ENCODE data around the gene CYP4F2. TPM values are rescaled to one million over a fixed set of nuclear protein-coding genes. Genes with fewer than 3 reads are reported as not detected.
"Not testable (repeated sequence)": the region's sequence is repeated elsewhere in the genome, so short reads cannot be mapped to it uniquely, and the experiment has no call there.

Gene CYP4F2
- total RNA-seq, 1 experiment from 2014 or later: not detected

DNA sequence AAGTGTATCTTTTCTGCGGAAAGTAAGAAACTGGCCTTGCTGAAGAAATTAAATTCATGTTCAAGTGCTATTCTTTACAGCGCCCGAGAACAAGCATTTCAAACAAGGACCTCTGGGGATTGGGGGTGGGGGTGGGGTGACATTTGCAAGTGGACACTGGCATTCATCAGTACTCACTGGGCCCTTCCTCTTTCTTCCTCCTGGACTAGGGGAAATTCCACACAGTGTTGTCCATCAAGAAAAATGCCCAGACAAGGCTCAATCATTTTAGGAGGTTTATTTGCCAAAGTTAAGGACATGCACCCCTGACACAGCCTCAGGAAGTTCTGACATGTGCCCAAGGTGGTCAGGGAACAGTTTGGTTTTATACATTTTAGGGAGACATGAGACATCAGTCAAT, 59.5 kb downstream of the CYP4F2 start:
- TF ChIP-seq, protein P1, sequence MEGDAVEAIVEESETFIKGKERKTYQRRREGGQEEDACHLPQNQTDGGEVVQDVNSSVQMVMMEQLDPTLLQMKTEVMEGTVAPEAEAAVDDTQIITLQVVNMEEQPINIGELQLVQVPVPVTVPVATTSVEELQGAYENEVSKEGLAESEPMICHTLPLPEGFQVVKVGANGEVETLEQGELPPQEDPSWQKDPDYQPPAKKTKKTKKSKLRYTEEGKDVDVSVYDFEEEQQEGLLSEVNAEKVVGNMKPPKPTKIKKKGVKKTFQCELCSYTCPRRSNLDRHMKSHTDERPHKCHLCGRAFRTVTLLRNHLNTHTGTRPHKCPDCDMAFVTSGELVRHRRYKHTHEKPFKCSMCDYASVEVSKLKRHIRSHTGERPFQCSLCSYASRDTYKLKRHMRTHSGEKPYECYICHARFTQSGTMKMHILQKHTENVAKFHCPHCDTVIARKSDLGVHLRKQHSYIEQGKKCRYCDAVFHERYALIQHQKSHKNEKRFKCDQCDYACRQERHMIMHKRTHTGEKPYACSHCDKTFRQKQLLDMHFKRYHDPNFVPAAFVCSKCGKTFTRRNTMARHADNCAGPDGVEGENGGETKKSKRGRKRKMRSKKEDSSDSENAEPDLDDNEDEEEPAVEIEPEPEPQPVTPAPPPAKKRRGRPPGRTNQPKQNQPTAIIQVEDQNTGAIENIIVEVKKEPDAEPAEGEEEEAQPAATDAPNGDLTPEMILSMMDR (IDR thresholded peaks at IDR 0.05; ENCODE audit: unreplicated experiment): no peak
- H3K36me3 Mint-ChIP-seq (ENCODE audit: insufficient read depth, unreplicated experiment): peaks cover 19% of the 10 kb centered on the region
- H3K27me3 Mint-ChIP-seq (ENCODE audit: unreplicated experiment): peaks cover 25% of the 10 kb centered on the region
- no peaks in the 10 kb centered on the region for H3K9me3 Mint-ChIP-seq (ENCODE audit: low read depth, unreplicated experiment)
- peaks cover 33% of the 10 kb centered on the region for H3K4me1 Mint-ChIP-seq (ENCODE audit: low read depth, unreplicated experiment)
- H3K27ac Mint-ChIP-seq (ENCODE audit: unreplicated experiment): no peak overlapping the region
- CTCF ChIA-PET: no interaction called here
- H3K4me3 Mint-ChIP-seq (ENCODE audit: low read depth, unreplicated experiment): peak overlapping the region; percentile 67
- intact Hi-C loops (cut with micrococcal nuclease; ENCODE audit: unreplicated experiment): loop anchor here (10.0 kb wide), 2 partner anchors 166 to 346 kb away; partner anchors contain the start of gene FAM32A
- no peak for DNase-seq
- BruUV-seq (replicated peaks): no TSS peak

DNA sequence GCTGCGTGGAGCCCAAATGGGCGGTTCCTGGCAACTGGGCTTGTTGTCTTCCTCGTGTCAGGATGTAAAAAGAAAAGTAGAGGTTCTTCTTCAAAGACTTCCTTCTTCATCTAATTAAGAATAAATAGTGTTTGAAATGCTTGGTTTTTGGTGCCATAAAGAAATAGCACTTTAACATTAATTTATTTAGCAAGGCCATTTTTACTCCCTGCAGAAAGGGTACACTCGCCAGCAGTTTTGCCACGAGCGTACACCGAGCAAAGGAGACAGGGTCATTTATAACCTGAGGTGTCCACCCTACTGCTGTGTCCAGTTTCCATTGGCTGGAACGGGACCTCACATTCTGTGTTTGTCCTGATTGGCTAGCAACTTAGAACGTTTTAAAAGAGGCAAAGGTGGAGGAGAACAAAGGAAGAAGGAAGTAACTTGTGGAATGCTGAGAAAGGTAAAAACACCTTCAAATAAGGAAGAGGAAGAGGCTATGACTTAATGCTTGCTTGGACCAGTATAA, 60.6 kb downstream of the CYP4F2 start:
- no peak overlapping the region for H3K27ac Mint-ChIP-seq (ENCODE audit: unreplicated experiment)
- CTCF ChIA-PET: interaction anchor here (1.2 kb wide), 1 partner anchor 26 kb away, joined by 4 read pairs; no protein-coding TSS in a partner anchor
- H3K4me3 Mint-ChIP-seq (ENCODE audit: low read depth, unreplicated experiment): peak overlapping the region; percentile 67
- DNase-seq: peak; percentile 65
- peaks cover 25% of the 10 kb centered on the region for H3K27me3 Mint-ChIP-seq (ENCODE audit: unreplicated experiment)
- peaks cover 33% of the 10 kb centered on the region for H3K4me1 Mint-ChIP-seq (ENCODE audit: low read depth, unreplicated experiment)
- peaks cover 15% of the 10 kb centered on the region for H3K36me3 Mint-ChIP-seq (ENCODE audit: insufficient read depth, unreplicated experiment)
- intact Hi-C loops (cut with micrococcal nuclease; ENCODE audit: unreplicated experiment): loop anchor here (10.0 kb wide), 2 partner anchors 168 to 348 kb away; partner anchors contain the start of gene FAM32A
- TF ChIP-seq, protein P1 (IDR thresholded peaks at IDR 0.05; ENCODE audit: unreplicated experiment): no peak
- BruUV-seq (replicated peaks): TSS peak; percentile 86
- no peaks in the 10 kb centered on the region for H3K9me3 Mint-ChIP-seq (ENCODE audit: low read depth, unreplicated experiment)

DNA sequence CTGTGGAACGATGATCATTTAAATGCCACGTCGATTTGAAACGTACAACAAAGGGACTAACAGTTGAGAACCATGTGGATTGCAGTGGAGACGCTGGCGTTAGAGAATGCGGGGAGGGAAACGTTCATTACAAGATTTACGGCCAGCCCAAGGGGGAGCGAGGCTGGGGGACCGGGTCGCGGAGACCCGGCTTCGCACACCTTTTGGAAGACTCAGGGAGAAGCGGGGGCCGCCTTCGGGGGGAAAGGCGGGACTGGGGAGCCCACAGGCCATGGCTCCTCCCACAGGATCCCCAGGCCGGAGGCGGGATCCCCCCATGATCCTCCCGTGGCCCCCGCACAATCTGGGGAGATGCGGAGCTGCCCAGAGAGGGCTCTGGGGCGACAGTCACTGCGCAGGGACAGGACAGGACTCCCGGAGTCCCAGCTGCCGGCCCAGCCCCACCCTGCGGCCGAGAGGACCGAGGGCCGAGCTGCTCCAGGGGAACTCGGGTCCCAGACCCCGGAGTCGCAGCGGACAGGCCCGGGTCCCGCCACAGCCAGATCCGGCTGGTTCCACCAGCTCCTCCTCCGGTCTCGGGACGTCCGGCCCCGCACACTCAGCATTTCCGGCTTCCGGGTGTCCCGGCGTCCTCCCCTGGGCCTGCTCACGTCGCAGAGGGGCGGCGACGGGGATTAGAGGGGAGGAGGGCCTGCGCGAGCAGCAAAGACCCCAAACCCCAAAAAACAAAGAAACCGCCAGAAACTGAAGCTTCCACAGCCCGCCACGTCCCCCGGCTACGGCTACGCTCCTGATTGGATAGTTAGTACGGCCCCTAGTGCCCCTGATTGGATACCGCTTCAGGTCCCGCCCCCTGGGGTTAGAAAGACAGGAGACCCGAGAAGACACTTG, 61.3 kb downstream of the CYP4F2 start:
- Mint-ChIP-seq H3K9me3 (ENCODE audit: low read depth, unreplicated experiment) (no peaks in the 10 kb centered on the region), H3K27ac (ENCODE audit: unreplicated experiment) (no peak overlapping the region), H3K36me3 (ENCODE audit: insufficient read depth, unreplicated experiment) (peaks cover 12% of the 10 kb centered on the region), H3K27me3 (ENCODE audit: unreplicated experiment) (peaks cover 25% of the 10 kb centered on the region), H3K4me3 (ENCODE audit: low read depth, unreplicated experiment) (peak overlapping the region; percentile 67), H3K4me1 (ENCODE audit: low read depth, unreplicated experiment) (peaks cover 33% of the 10 kb centered on the region)
- TF ChIP-seq, protein P1 (IDR thresholded peaks at IDR 0.05; ENCODE audit: unreplicated experiment): no peak
- intact Hi-C loops (cut with micrococcal nuclease; ENCODE audit: unreplicated experiment): loop anchor here (10.0 kb wide), 2 partner anchors 168 to 348 kb away; partner anchors contain the start of gene FAM32A
- CTCF ChIA-PET: interaction anchor here (1.2 kb wide), 1 partner anchor 25 kb away, joined by 4 read pairs; no protein-coding TSS in a partner anchor
- DNase-seq: peak; percentile 90
- BruUV-seq (replicated peaks): no TSS peak

DNA sequence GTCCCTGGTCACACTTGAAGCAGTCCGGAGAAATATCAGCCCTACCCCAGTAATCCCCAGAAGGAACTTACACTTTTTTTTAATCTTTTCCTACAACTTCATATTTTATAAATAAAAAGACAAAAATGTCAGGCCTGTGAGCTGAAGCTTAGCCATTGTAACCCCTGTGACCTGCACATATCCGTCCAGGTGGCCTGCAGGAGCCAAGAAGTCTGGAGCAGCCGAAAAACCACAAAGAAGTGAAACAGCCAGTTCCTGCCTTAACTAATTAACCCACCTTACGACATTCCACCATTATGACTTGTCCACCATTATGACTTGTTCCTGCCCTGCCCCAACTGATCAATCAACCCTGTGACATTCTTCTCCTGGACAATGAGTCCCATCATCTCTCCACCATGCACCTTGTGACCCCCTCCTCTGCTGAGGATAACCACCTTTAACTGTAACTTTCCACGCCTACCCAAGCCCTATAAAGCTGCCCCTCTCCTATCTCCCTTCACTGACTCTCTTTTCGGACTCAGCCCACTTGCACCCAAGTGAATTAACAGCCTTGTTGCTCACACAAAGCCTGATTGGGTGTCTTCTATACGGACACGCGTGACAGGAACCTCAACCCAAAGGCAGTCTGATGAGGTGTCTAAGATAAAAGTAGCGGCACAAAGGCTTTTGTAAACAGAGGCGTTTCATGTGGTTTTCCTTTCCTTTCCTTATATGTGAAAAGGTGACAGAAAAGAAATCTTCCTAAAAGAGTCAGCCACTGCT, 62.1 kb downstream of the CYP4F2 start:
- Mint-ChIP-seq H3K4me3 (ENCODE audit: low read depth, unreplicated experiment) (peak overlapping the region; percentile 67), H3K4me1 (ENCODE audit: low read depth, unreplicated experiment) (peaks cover 33% of the 10 kb centered on the region), H3K27me3 (ENCODE audit: unreplicated experiment) (peaks cover 25% of the 10 kb centered on the region)
- CTCF ChIA-PET; H3K36me3 Mint-ChIP-seq (ENCODE audit: insufficient read depth, unreplicated experiment); BruUV-seq (replicated peaks); H3K9me3 Mint-ChIP-seq (ENCODE audit: low read depth, unreplicated experiment); H3K27ac Mint-ChIP-seq (ENCODE audit: unreplicated experiment): not testable (repeated sequence)
- peak; percentile 61 for DNase-seq
- intact Hi-C loops (cut with micrococcal nuclease; ENCODE audit: unreplicated experiment): loop anchor here (10.0 kb wide), 2 partner anchors 169 to 349 kb away; partner anchors contain the start of gene FAM32A

DNA sequence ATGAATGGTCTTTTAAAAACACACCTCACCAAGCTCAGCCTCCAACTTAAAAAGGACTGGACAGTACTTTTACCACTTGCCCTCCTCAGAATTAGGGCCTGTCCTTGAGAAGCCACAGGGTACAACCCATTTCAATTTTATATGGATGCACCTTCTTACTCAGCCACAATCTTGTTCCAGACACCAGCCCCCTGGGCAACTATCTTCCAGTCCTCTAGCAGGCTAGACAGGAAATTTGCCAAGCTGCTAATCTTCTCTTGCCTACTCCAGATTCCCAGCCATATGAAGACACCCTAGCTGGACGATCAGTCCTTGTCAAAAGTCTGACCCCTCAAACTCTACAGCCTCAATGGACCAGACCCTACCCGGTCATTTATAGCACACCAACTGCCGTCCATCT, 63.6 kb downstream of the CYP4F2 start:
- intact Hi-C loops (cut with micrococcal nuclease; ENCODE audit: unreplicated experiment): loop anchor here (10.0 kb wide), 2 partner anchors 171 to 351 kb away; partner anchors contain the start of gene FAM32A
- H3K9me3 Mint-ChIP-seq (ENCODE audit: low read depth, unreplicated experiment); BruUV-seq (replicated peaks); H3K4me3 Mint-ChIP-seq (ENCODE audit: low read depth, unreplicated experiment); DNase-seq; CTCF ChIA-PET; H3K27ac Mint-ChIP-seq (ENCODE audit: unreplicated experiment); H3K36me3 Mint-ChIP-seq (ENCODE audit: insufficient read depth, unreplicated experiment): not testable (repeated sequence)
- peaks cover 34% of the 10 kb centered on the region for H3K4me1 Mint-ChIP-seq (ENCODE audit: low read depth, unreplicated experiment)
- peaks cover 25% of the 10 kb centered on the region for H3K27me3 Mint-ChIP-seq (ENCODE audit: unreplicated experiment)

All from Calu3 (cell line).